Spinal cord (tissue), 10 donors: ENCODE data around the gene GCNT4. TPM values are rescaled to one million over a fixed set of nuclear protein-coding genes. Genes with fewer than 3 reads are reported as not detected.

Experiments used
- DNase-seq, 6 donors: peaks; one replicate each; pipeline versions ENCODE4 v3.0.0 to v3.0.0-alpha.2; 2013 to 2015; ENCODE audit warnings: low spot score in 6 of 6, low read depth in 4 of 6
- H3K27ac ChIP-seq: one replicate; pipeline ENCODE4 v1.5.1; 2013; ENCODE audit warnings: low read depth, low read length, control low read depth
- H3K27me3 ChIP-seq: one replicate; pipeline ENCODE4 v1.6.1; 2013; ENCODE audit warnings: low read length; ENCODE audit not compliant: control insufficient read depth, insufficient read depth
- H3K36me3 ChIP-seq: one replicate; pipeline ENCODE4 v1.6.1; 2013; ENCODE audit warnings: low read length; ENCODE audit not compliant: control insufficient read depth, insufficient read depth
- H3K4me1 ChIP-seq: one replicate; pipeline ENCODE4 v1.6.1; 2013; ENCODE audit warnings: low read length; ENCODE audit not compliant: control insufficient read depth, insufficient read depth
- H3K4me3 ChIP-seq: one replicate; pipeline ENCODE4 v1.5.1; 2013; ENCODE audit warnings: low read depth, low read length, control low read depth
- H3K9me3 ChIP-seq: one replicate; pipeline ENCODE4 v1.6.1; 2013; ENCODE audit warnings: low read length; ENCODE audit not compliant: control insufficient read depth, insufficient read depth
- WGBS: methylation state at CpG from one replicate; pipeline ENCODE4 v1.1.5; 2013; ENCODE audit warnings: missing lambda C conversion rate; ENCODE audit not compliant: insufficient coverage; 5-methylcytosine and 5-hydroxymethylcytosine counted together
- polyA plus RNA-seq, 2 donors: library from polyadenylated mRNA; unstranded; fragments of 120-200 nt; gene quantifications; one replicate each; pipeline ENCODE4 v1.2.1, GENCODE V29; 2013; ENCODE audit not compliant: insufficient read length in 2 of 2
- total RNA-seq, 2 donors: library from RNA; depleted of rRNA in 1 of 2; stranded (reverse); fragments of 120-200 nt in 1 of 2; fragments of >200 nt in 1 of 2; gene quantifications; one replicate each; pipeline versions ENCODE4 v1.2.3 to v1.2.4, GENCODE V29; 2013 to 2014
- donor health status: healthy.

The GCNT4 gene
- total and polyA plus RNA-seq, 4 donors, result 0.66 to 2.9 (median 1.1) TPM

- no CpG with 5 or more reads among the region's 4 CpGs for WGBS
- DNase-seq, result no peak
- Histone ChIP-seq H3K4me3 (no peak overlapping the region), H3K36me3 (no peaks in the 10 kb centered on the region), H3K4me1 (no peaks in the 10 kb centered on the region), H3K9me3 (no peaks in the 10 kb centered on the region), H3K27me3 (no peaks in the 10 kb centered on the region), H3K27ac (no peak overlapping the region)
Measured at GRCh38 chr5:75021800-75022199, 30.6 kb downstream of the GCNT4 start.

DNA sequence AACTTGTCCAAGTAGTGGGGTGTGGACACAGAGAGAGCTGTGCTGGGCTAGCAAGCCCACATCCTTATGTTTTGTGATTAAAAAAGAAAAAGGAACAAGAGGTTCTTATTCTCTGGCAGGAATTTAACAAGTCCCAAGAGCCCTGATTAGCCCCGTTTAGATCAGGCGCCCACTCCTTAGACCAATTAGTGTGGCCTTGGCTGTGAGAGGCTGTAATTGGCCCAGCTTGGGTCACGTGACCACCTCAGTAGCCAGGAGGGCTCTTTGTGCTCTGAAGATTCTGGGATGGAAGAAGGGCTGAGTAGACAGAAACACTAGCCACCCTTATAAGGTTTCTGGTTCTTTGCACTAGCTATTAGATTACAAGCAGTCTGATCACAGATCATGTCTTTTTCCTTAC, 31.1 kb downstream of the GCNT4 start:
- no peak overlapping the region for H3K27ac ChIP-seq
- DNase-seq, result no peak
- H3K4me1 ChIP-seq, result no peaks in the 10 kb centered on the region
- no peaks in the 10 kb centered on the region for H3K9me3 ChIP-seq
- H3K36me3 ChIP-seq, result no peaks in the 10 kb centered on the region
- 67% methylated on average over 2 of the region's 3 CpGs for WGBS
- H3K4me3 ChIP-seq, result no peak overlapping the region
- H3K27me3 ChIP-seq, result no peaks in the 10 kb centered on the region

DNA sequence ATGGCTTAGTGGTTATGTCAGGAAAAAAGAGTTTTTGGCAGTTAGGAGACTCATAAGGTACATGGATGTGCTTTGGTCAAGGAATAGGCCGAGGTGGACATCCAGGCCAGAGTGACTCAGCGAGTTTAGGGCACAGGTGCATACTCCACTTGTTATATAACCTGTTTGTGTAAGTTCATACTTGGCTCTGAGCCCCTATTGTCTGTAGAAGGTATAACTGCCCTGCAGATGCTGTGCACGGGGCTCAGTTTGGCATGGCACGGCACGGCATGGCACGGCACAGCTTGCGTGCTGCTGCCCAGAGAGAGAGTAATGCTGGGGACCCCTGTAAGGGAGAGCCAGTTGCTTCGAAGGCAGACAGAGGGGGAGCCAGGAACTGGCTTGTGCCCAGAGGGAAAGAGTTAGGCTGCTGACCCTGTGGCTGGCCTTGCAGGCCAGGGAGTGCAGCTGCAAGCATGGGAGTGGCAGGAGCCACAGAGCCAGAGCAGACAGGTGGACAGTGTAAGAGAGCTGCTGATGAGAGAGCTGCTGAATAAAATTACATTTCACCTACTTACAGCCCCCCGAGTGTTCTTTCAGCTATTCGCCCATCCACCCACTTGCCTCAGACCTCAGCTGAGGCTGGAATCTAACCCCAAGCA, 32.2 kb downstream of the GCNT4 start:
- no peaks in the 10 kb centered on the region for H3K36me3 ChIP-seq
- H3K4me3 ChIP-seq, result no peak overlapping the region
- H3K4me1 ChIP-seq, result no peaks in the 10 kb centered on the region
- WGBS, result 91% methylated on average over 10 of the region's 10 CpGs
- no peak for DNase-seq
- no peak overlapping the region for H3K27ac ChIP-seq
- no peaks in the 10 kb centered on the region for H3K9me3 ChIP-seq
- H3K27me3 ChIP-seq, result no peaks in the 10 kb centered on the region

DNA sequence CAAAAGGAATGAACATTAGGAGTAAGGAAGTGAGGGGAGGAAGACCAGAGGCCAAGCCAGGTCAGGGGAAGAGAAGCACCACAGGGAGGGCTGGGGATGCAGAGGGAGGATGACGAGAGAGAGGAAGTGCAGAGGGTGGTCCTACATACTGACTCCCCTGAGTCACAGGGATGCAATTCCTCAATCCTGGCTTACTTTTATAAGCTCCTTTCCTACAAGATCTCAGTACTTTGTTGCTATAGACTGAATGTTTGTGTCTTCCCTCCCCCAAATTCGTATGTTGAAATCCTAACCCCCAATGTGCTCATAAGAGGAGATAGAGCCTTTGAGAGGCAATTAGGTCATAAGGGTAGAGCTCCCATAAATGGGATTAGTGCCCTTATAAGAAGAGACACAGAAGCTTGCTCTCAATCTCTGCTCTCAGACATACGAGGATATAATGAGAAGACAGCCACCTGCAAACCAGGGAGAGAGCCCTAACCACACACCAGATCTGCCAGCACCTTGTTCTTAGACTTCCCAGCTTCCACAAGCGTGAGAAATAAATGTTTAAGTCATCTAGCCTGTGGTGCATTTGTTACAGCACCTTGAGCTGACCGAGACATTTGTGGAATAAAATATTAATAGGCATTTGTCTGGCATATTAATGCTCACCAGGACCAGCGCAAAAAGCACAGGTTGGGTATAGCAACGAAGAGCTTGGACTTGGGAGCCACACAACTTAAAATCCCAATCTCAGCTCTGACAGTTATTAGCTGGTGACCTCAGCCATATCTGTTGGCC, 33.4 kb downstream of the GCNT4 start:
- DNase-seq, result no peak
- H3K27me3 ChIP-seq, result no peaks in the 10 kb centered on the region
- no peak overlapping the region for H3K4me3 ChIP-seq
- WGBS, result 100% methylated on average over 2 of the region's 7 CpGs
- H3K4me1 ChIP-seq, result no peaks in the 10 kb centered on the region
- no peak overlapping the region for H3K27ac ChIP-seq
- no peaks in the 10 kb centered on the region for H3K9me3 ChIP-seq
- H3K36me3 ChIP-seq, result no peaks in the 10 kb centered on the region

DNA sequence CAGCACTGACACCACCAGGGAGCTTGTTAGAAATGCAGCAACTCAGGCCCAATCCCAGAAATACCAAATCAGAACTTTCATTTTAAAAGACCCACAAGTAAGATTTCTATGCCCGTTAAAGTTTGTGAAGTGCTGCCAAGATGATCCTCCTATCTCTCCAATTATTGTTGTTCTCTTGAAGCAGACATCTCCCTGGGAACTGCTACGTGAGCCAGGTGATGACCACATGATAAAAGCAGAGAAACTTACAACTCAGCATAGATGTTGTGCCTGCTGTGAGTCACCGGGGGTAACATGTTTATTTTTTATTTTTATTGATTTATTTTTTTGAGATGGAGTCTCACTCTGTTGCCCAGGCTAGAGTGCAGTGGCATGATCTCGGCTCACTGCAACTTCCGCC, 34.4 kb downstream of the GCNT4 start:
- H3K9me3 ChIP-seq, result no peaks in the 10 kb centered on the region
- 94% methylated on average over 3 of the region's 5 CpGs for WGBS
- no peaks in the 10 kb centered on the region for H3K36me3 ChIP-seq
- H3K4me1 ChIP-seq, result no peaks in the 10 kb centered on the region
- H3K4me3 ChIP-seq, result no peak overlapping the region
- H3K27me3 ChIP-seq, result no peaks in the 10 kb centered on the region
- no peak overlapping the region for H3K27ac ChIP-seq
- no peak for DNase-seq

DNA sequence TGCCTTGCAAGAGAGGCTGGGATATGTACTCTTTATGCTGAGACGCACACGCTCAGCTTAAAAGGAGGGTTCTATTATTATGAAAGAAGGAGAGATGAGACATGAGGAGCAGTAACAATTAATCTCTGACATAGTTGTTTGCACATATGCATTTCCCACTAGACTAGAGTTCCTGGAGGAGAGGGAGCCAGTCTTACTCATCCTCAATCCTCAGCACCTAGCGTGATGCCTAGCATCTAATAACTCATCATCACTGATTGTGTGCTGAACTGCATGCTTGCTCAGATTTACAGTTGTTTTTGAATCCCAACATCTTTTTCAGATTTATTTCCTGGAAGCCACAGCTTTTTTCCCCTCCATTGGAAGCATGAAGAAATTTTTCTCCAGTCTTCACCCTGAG, 35.5 kb downstream of the GCNT4 start:
- Histone ChIP-seq H3K27ac (no peak overlapping the region), H3K36me3 (no peaks in the 10 kb centered on the region), H3K4me1 (no peaks in the 10 kb centered on the region), H3K4me3 (no peak overlapping the region), H3K9me3 (no peaks in the 10 kb centered on the region), H3K27me3 (no peaks in the 10 kb centered on the region)
- 100% methylated on average over 1 of the region's 3 CpGs for WGBS
- DNase-seq, result no peak

- no peak overlapping the region for H3K27ac ChIP-seq
- H3K27me3 ChIP-seq, result no peaks in the 10 kb centered on the region
- no peak for DNase-seq
- no peaks in the 10 kb centered on the region for H3K4me1 ChIP-seq
- no peak overlapping the region for H3K4me3 ChIP-seq
- H3K9me3 ChIP-seq, result no peaks in the 10 kb centered on the region
- 100% methylated on average over 1 of the region's 1 CpG for WGBS
- H3K36me3 ChIP-seq, result no peaks in the 10 kb centered on the region
Measured at GRCh38 chr5:75012748-75013147, 39.6 kb downstream of the GCNT4 start.

DNA sequence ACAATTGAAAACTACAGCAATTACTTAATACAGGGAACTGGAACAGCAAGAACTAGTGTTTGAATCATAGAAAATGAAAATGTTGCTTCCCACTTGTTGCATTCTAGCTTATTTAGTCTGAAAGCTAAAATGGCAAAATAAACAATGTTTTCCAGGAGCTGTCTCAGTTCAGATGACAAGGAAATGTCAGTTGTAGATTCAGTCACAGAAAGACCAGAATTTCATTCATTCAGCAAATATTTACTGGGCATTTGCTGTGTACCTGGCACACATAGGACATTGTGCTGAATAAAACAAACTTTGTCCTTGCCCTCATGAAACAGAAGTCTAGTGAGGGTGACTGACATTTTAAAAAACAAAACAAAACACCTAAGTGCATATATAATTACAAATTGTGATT, 41.5 kb downstream of the GCNT4 start:
- Histone ChIP-seq H3K4me3 (no peak overlapping the region), H3K27ac (no peak overlapping the region), H3K27me3 (no peaks in the 10 kb centered on the region), H3K36me3 (no peaks in the 10 kb centered on the region), H3K4me1 (no peaks in the 10 kb centered on the region), H3K9me3 (no peaks in the 10 kb centered on the region)
- no peak for DNase-seq

DNA sequence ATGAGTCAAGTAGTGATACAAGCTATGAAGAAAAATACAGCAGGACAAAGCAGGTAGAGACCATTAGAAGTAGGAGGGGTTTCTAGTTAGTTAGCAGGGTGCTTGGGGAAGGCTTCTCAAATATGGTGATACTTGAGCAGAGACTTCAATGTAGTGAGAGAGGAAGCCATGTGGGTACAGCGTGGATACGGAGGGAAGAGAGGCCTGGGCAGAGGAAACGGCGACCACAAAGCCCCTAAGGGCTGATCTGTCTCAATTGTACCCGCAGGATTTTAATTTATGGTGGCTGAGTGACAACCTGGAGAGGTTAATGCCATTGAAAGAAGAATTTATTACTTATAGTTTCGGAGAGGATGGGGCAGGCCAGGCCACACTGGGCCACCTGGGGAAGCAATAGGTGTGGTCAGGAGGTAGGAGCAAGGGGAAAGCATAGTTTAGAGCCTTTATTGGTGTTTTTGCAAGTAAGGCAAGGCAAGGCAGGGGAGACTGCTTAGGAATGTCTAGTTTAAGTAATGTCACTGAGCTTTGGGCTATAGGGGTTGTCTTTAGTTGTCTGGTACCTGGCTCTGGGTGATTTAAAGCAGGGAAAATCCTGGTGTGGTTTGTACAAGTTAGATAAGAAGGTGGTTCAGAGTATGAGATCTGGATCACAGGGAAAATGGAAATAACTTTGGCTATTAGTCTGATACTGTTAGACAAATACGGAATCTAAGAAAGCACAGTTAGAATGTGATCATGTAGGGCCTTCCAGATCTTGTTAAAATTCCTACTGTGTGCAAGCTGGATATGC, 42.6 kb downstream of the GCNT4 start:
- Histone ChIP-seq H3K4me3 (no peak overlapping the region), H3K27me3 (no peaks in the 10 kb centered on the region), H3K27ac (no peak overlapping the region), H3K9me3 (peaks cover 4% of the 10 kb centered on the region), H3K36me3 (no peaks in the 10 kb centered on the region), H3K4me1 (no peaks in the 10 kb centered on the region)
- WGBS, result 62% methylated on average over 7 of the region's 7 CpGs
- DNase-seq, result no peak
